Large intestine (tissue), 1 donor: ENCODE results near the gene SLC35E4. TPM values are rescaled to one million over a fixed set of nuclear protein-coding genes. Genes with fewer than 3 reads are reported as not detected.

Experiments
- polyA plus RNA-seq: library from polyadenylated mRNA; unstranded; fragments of 120-200 nt; gene quantifications from one replicate; pipeline ENCODE4 v1.2.1, GENCODE V29; 2013

The SLC35E4 gene
- polyA plus RNA-seq, 1 donor = 1.2 TPM

Other genes starting within 250 kb of the SLC35E4 start
- 17.0 TPM for gene RNF215, start 248.4 kb upstream of the SLC35E4 start, polyA plus RNA-seq
- 27.5 TPM for gene SEC14L2, start 238.8 kb upstream of the SLC35E4 start, polyA plus RNA-seq
- gene MTFP1, start 210.0 kb upstream of the SLC35E4 start, polyA plus RNA-seq = 9.9 TPM
- gene SEC14L3, start 163.8 kb upstream of the SLC35E4 start, polyA plus RNA-seq = 0.06 TPM
- gene SEC14L4, start 130.1 kb upstream of the SLC35E4 start, polyA plus RNA-seq = 0.19 TPM
- 1.2 TPM for gene SEC14L6, start 89.0 kb upstream of the SLC35E4 start, polyA plus RNA-seq
- gene GAL3ST1, start 61.1 kb upstream of the SLC35E4 start, polyA plus RNA-seq = 19.5 TPM
- gene PES1, start 43.9 kb upstream of the SLC35E4 start, polyA plus RNA-seq = 58.6 TPM
- gene TCN2, start 28.6 kb upstream of the SLC35E4 start, polyA plus RNA-seq = 44.6 TPM
- 11.3 TPM for gene DUSP18, start 32.1 kb downstream of the SLC35E4 start, polyA plus RNA-seq
- gene OSBP2, start 59.1 kb downstream of the SLC35E4 start, polyA plus RNA-seq = 77.2 TPM